Activated T-helper 1 cell treated with anti-CD3 and anti-CD28 coated beads, Interleukin-12 subunit alpha, Interleukin-12 subunit beta, Interleukin-2, Interleukin-4 antibody, amounts not matched to agents 30 ng/mL and 10 ng/mL and 1 ng/mL, durations not matched to agents 14 hours and 24 hours and 36 hours (primary cell): ENCODE measurements around the gene SCYL1. TPM values are rescaled to one million over a fixed set of nuclear protein-coding genes. Genes with fewer than 3 reads are reported as not detected.

ENCODE experiments used
- DNase-seq: peaks from one replicate; pipeline ENCODE4 v3.0.0; 2021; ENCODE audit warnings: low spot score
- H3K27ac Mint-ChIP-seq: one replicate; pipeline ENCODE4 v1.8.0; 2021; ENCODE audit warnings: mild to moderate bottlenecking, mixed read lengths
- H3K27me3 Mint-ChIP-seq: one replicate; pipeline ENCODE4 v1.8.0; 2022; ENCODE audit warnings: mild to moderate bottlenecking, moderate library complexity, mixed read lengths; ENCODE audit not compliant: insufficient read depth
- H3K36me3 Mint-ChIP-seq: one replicate; pipeline ENCODE4 v1.8.0; 2021; ENCODE audit warnings: low read depth, mixed read lengths
- H3K4me1 Mint-ChIP-seq: one replicate; pipeline ENCODE4 v1.8.0; 2021; ENCODE audit warnings: low read depth, mixed read lengths
- H3K4me3 Mint-ChIP-seq: one replicate; pipeline ENCODE4 v1.8.0; 2021; ENCODE audit warnings: mild to moderate bottlenecking, moderate library complexity, mixed read lengths
- H3K9me3 Mint-ChIP-seq: one replicate; pipeline ENCODE4 v1.8.0; 2021; ENCODE audit warnings: mixed read lengths
- intact Hi-C: fragments of 100-400 bp; cut with micrococcal nuclease; formaldehyde crosslinking; loops from one replicate; pipeline ENCODE4 v1.15.1; 2024
- total RNA-seq: library from RNA; stranded (reverse); gene quantifications from 2 replicates; pipeline ENCODE4 v1.2.3, GENCODE V29; 2022

Gene SCYL1
- total RNA-seq, 1 donor from 2014 or later: 103 TPM

DNA sequence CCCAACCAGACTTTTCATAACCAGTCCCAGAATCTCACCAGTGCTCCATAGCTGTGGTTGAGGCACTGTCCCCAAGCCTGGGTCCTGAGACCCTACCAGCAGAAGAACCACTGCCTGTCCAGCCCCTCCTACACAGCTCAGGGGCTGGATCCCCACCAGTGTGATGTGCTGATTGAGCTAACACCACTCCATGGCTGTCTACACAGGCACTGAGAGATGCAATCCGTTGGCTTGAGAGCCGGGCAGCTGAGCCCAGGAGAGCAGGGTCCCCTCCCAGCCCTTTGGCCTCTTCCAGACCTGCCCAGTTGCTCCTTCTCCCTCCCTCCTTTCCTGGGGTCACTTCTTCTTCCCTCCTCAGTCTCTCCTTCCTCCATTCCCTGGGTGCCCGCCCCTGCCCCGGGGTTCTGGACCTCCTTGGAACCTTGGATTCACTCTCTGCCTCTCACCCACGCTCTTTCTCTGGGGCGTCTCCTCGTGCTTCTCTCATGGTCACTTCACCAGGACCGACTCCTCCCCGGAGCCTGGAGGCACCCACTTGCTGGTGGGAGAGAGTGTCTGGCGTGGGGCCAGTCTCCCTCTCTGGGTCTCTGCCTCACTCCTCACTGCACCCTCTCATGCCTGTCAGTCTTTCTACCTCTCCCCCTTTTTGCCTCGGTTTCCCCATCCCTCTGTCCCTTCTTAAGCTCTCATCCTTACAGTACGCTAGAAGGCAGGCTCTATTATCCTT lies 706 bp upstream of the SCYL1 start:
- no peak for DNase-seq
- intact Hi-C loops: no loop called here
- H3K27me3 Mint-ChIP-seq: no peaks in the 10 kb centered on the region

DNA sequence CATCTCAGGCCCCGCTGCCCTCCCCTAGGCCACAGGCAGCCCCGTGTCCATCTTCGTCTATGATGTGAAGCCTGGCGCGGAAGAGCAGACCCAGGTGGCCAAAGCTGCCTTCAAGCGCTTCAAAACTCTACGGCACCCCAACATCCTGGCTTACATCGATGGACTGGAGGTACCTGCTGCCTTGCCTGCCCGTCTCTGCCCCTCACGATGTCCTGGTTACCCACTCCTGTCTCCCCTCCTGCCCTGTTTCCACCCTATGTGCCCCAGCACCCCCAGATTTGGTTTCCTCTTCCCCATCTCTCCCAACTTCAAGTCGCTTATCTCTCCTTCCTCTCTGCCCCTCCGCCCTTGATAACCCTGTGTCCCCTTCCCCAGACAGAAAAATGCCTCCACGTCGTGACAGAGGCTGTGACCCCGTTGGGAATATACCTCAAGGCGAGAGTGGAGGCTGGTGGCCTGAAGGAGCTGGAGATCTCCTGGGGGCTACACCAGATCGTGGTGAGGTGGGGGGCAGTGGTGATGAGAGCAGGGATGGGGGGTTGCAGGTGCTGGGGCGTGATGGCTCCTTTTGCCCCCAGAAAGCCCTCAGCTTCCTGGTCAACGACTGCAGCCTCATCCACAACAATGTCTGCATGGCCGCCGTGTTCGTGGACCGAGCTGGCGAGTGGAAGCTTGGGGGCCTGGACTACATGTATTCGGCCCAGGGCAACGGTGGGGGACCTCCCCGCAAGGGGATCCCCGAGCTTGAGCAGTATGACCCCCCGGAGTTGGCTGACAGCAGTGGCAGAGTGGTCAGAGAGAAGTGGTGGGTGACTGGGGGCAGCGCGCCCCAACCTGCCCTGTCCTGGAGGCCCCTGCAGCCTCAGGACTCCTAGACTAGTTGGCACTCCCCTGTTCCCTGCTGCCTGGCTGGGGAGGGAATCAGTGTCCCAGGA lies 930 bp downstream of the SCYL1 start:
- Mint-ChIP-seq H3K4me3 (peak overlapping the region; percentile 89), H3K27ac (peak overlapping the region; percentile 80), H3K27me3 (no peaks in the 10 kb centered on the region), H3K9me3 (no peaks in the 10 kb centered on the region), H3K4me1 (peaks cover 50% of the 10 kb centered on the region), H3K36me3 (peaks cover 20% of the 10 kb centered on the region)
- no peak for DNase-seq
- intact Hi-C loops: loop anchor here (1.0 kb wide), 2 partner anchors 14 to 20 kb away; no protein-coding TSS in a partner anchor

More for the DNA sequence above, 706 bp upstream of the SCYL1 start:
- Mint-ChIP-seq H3K9me3 (no peaks in the 10 kb centered on the region), H3K4me3 (peak overlapping the region; percentile 81), H3K27ac (peak overlapping the region; percentile 82), H3K4me1 (peaks cover 42% of the 10 kb centered on the region), H3K36me3 (peaks cover 12% of the 10 kb centered on the region)

DNA sequence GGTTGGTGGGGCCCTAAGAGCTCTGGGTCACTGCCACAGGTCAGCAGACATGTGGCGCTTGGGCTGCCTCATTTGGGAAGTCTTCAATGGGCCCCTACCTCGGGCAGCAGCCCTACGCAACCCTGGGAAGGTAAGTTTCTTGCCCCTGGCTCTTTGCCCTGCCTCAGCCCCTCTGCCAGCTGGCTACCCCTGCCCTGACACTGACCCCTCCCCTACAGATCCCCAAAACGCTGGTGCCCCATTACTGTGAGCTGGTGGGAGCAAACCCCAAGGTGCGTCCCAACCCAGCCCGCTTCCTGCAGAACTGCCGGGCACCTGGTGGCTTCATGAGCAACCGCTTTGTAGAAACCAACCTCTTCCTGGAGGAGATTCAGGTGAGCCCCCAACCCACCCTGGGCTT lies 1.9 kb downstream of the SCYL1 start:
- Mint-ChIP-seq H3K36me3 (peaks cover 30% of the 10 kb centered on the region), H3K9me3 (no peaks in the 10 kb centered on the region), H3K4me1 (peaks cover 46% of the 10 kb centered on the region), H3K27ac (no peak overlapping the region), H3K4me3 (peak overlapping the region; percentile 89), H3K27me3 (no peaks in the 10 kb centered on the region)
- intact Hi-C loops: no loop called here
- no peak for DNase-seq

DNA sequence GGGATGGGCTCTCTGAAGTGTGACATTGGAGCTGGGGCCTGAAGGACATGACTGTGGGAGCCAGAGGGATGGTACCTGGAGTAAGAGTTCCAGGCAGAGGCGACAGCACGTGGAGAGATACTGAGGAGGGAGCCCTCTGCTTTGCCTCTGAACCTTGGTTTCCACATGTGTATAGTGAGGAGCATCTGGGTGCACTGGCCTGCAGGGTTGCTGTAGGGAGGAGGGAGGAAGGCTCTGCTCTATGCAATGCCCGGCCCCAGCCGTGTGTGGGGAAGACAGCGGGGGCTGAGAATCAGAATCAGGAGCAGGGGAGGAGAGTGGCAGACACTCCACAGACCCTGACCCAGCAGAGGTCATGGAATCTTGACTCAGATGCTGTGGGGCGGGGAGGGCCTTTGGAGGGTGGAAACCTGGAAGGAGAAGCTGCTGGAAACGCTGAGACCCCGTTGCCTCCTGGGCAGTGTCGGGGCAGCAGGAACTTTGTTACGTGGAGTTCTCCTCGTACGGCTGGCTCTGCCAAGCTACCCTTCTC lies 4.0 kb downstream of the SCYL1 start:
- intact Hi-C loops: no loop called here
- H3K27ac Mint-ChIP-seq: no peak overlapping the region

DNA sequence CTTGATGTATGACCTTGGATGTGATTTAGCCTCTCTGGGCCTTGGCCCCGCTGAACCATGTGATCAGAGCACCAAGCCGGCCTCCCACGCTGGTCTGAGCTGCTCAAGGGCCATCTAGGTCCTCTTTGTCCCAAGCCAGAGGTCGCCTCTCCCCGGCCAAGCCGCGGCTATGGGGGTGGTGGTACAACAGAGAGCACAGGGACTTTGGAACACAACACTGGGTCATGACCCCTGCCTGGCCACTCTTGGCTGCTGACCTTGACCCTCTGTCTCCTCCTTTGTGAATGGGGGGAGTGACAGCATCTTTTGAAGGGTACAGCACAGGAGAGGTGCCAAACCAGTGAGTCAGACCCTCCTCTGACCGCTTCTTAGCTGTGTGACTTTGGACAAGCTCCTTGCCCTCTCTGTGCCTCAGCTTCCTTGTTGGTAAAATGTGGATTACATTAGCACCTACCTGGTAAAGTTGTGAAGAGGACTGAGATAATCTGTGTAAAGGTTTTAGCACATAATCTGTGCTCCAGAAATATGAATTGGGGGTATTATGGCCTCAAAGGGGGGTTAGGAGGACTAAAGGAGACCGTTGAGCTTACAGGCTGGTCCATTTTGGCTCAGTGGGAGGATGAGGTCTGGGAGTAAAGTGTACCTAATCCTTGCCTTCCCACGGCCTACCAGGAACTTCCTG lies 4.7 kb downstream of the SCYL1 start:
- no peak for DNase-seq
- Mint-ChIP-seq H3K4me1 (peaks cover 18% of the 10 kb centered on the region), H3K9me3 (no peaks in the 10 kb centered on the region), H3K4me3 (no peak overlapping the region), H3K36me3 (peaks cover 36% of the 10 kb centered on the region), H3K27me3 (no peaks in the 10 kb centered on the region), H3K27ac (no peak overlapping the region)
- intact Hi-C loops: no loop called here

More for the DNA sequence above, 4.0 kb downstream of the SCYL1 start:
- Mint-ChIP-seq H3K4me3 (no peak overlapping the region), H3K4me1 (peaks cover 25% of the 10 kb centered on the region), H3K36me3 (peaks cover 33% of the 10 kb centered on the region), H3K27me3 (no peaks in the 10 kb centered on the region), H3K9me3 (no peaks in the 10 kb centered on the region)
- no peak for DNase-seq

- intact Hi-C loops: no loop called here
- Mint-ChIP-seq H3K4me1 (peaks cover 18% of the 10 kb centered on the region), H3K27me3 (no peaks in the 10 kb centered on the region), H3K36me3 (peaks cover 38% of the 10 kb centered on the region), H3K9me3 (no peaks in the 10 kb centered on the region), H3K4me3 (no peak overlapping the region), H3K27ac (no peak overlapping the region)
- no peak for DNase-seq
These were observed 5.2 kb downstream of the SCYL1 start for GRCh38 chr11:65530157-65530496.

DNA sequence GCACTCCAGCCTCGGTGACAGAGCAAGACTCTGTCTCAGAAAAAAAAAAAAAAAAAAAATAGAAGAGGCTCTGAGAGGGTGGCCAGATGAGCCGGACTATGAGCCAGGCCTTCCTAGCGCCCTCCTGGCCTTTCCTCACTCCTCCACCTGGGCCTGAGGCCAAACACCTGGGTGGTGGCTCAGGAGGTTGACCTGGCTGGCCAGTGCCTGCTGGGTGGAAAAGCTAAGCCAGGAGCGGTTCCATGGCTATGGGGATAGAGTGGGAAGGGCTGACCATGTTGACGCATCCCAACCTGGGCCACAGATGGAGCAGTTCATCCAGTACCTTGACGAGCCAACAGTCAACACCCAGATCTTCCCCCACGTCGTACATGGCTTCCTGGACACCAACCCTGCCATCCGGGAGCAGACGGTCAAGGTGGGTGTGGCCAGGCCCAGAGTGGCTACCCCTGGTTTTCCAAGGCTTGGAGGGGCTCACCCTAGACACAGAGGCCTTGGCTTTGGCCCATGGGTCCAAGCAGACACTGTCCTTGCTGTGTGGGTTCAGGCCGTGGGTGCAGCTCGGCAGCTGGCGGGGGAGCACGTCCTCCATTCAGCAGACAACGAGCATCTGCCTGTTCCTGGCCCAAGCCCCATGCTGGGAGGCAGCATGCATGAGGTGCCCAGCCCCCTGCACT lies 7.6 kb downstream of the SCYL1 start:
- Mint-ChIP-seq H3K27ac (no peak overlapping the region), H3K4me1 (peaks cover 13% of the 10 kb centered on the region), H3K36me3 (peaks cover 35% of the 10 kb centered on the region), H3K27me3 (no peaks in the 10 kb centered on the region), H3K4me3 (no peak overlapping the region), H3K9me3 (no peaks in the 10 kb centered on the region)
- intact Hi-C loops: no loop called here
- DNase-seq: no peak

DNA sequence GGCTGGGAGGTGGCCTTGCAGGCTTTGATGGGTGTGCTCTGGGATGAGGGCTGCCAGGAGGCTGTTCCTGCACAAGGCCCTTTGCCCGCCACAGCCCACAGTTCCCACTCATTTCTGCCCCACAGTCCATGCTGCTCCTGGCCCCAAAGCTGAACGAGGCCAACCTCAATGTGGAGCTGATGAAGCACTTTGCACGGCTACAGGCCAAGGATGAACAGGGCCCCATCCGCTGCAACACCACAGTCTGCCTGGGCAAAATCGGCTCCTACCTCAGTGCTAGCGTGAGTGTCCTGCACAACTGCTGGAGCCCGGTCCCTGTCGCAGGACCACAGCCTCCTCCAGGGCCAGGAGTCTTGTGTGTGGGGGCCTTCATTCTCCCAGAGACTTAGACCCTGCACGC lies 10.2 kb downstream of the SCYL1 start:
- peaks cover 24% of the 10 kb centered on the region for H3K36me3 Mint-ChIP-seq
- H3K27ac Mint-ChIP-seq: no peak overlapping the region

GRCh38 chr11:65536412-65537295 lies 11.8 kb downstream of the SCYL1 start:
- no peaks in the 10 kb centered on the region for H3K9me3 Mint-ChIP-seq
- H3K27me3 Mint-ChIP-seq: no peaks in the 10 kb centered on the region
- no peak for DNase-seq
- no peak overlapping the region for H3K4me3 Mint-ChIP-seq
- intact Hi-C loops: no loop called here
- no peak overlapping the region for H3K27ac Mint-ChIP-seq
- peaks cover 6% of the 10 kb centered on the region for H3K4me1 Mint-ChIP-seq
- H3K36me3 Mint-ChIP-seq: peaks cover 13% of the 10 kb centered on the region

More for the DNA sequence above, 10.2 kb downstream of the SCYL1 start:
- H3K4me3 Mint-ChIP-seq: no peak overlapping the region
- no peaks in the 10 kb centered on the region for H3K9me3 Mint-ChIP-seq
- no peak for DNase-seq
- H3K4me1 Mint-ChIP-seq: peaks cover 2% of the 10 kb centered on the region
- H3K27me3 Mint-ChIP-seq: no peaks in the 10 kb centered on the region
- intact Hi-C loops: no loop called here

- no peak overlapping the region for H3K27ac Mint-ChIP-seq
- intact Hi-C loops: no loop called here
- H3K36me3 Mint-ChIP-seq: peaks cover 10% of the 10 kb centered on the region
- no peak overlapping the region for H3K4me3 Mint-ChIP-seq
- peaks cover 11% of the 10 kb centered on the region for H3K4me1 Mint-ChIP-seq
- no peaks in the 10 kb centered on the region for H3K9me3 Mint-ChIP-seq
- H3K27me3 Mint-ChIP-seq: no peaks in the 10 kb centered on the region
- no peak for DNase-seq
These were observed 12.4 kb downstream of the SCYL1 start for GRCh38 chr11:65537296-65537597.

- Mint-ChIP-seq H3K27me3 (no peaks in the 10 kb centered on the region), H3K4me3 (peak overlapping the region; percentile 39), H3K36me3 (peaks cover 11% of the 10 kb centered on the region), H3K4me1 (peaks cover 11% of the 10 kb centered on the region), H3K9me3 (no peaks in the 10 kb centered on the region), H3K27ac (no peak overlapping the region)
- intact Hi-C loops: no loop called here
- DNase-seq: no peak
These were observed 12.8 kb downstream of the SCYL1 start for GRCh38 chr11:65537620-65538231.
